Cardiac fibroblast (primary cell): ENCODE results near the gene DCC.

Experiments
- DNase-seq, 2 donors: peaks; one replicate each; pipeline versions ENCODE4 v3.0.0 to v3.0.0-alpha.2; 2010; ENCODE audit warnings: low read depth in 2 of 2
- H3K4me3 ChIP-seq, 2 donors: replicated peaks in 1 of 2; 1 replicate in 1 of 2; 2 replicates in 1 of 2; pipeline ENCODE4 v1.5.1; 2011; ENCODE audit warnings: low read depth in 2 of 2, low read length in 2 of 2, mild to moderate bottlenecking in 2 of 2, moderate library complexity in 1 of 2
- CTCF ChIP-seq: IDR thresholded peaks from one replicate; pipeline ENCODE4 v1.5.1; 2011; ENCODE audit warnings: low read depth, mild to moderate bottlenecking, low read length, inconsistent platforms

DCC gene

DNA sequence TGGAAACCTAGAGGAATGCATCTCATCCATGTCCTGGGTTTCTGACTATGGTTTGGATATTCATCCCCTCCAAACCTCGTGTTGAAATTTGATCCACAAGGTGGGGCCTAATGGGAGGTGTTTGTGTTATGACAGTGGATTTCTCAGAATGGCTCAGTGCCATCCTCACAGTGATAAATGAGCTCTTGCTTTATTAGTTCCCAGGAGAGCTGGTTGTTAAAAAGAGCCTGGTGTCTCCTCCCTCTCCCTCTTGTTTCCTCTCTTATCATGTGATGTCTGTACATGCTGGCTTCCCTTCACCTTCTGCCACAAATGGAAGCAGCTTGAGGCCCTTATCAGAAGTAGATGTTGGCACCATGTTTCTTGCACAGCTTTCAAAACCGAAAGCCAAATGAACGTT is 424.3 kb downstream of the DCC start:
- DNase-seq: no peak
- no peak overlapping the region for H3K4me3 ChIP-seq
- TF ChIP-seq CTCF: no peak

GRCh38 chr18:52766002-52766545 is 426.1 kb downstream of the DCC start:
- no peak overlapping the region for H3K4me3 ChIP-seq
- TF ChIP-seq CTCF: no peak
- DNase-seq: no peak

- DNase-seq: no peak
- no peak for TF ChIP-seq CTCF
These were observed 441.1 kb downstream of the DCC start for GRCh38 chr18:52781113-52781512.

GRCh38 chr18:52791321-52791720 is 451.3 kb downstream of the DCC start:
- TF ChIP-seq CTCF: no peak
- no peak for DNase-seq
- H3K4me3 ChIP-seq: no peak overlapping the region

More at GRCh38 chr18:52781113-52781512, 441.1 kb downstream of the DCC start:
- no peak overlapping the region for H3K4me3 ChIP-seq

DNA sequence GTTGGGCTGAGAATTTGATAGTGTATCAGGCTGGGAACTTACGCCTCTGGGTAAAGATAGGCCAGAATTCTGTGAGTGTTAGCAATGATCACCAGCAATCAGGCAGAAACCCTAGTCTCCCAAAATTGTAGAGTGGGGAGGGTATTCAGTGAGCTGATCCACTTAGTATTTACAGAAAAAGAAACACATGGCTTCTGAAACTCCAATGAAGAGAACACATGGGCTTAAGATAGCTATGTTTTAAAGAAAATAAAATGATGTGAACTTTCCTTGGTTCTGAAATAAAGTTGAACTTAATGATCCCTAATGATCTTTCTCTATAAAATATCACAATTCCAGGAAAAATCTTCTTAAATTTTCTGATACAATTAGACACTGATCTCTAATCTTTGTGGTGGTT is 472.8 kb downstream of the DCC start:
- no peak for TF ChIP-seq CTCF
- H3K4me3 ChIP-seq: no peak overlapping the region
- no peak for DNase-seq

DNA sequence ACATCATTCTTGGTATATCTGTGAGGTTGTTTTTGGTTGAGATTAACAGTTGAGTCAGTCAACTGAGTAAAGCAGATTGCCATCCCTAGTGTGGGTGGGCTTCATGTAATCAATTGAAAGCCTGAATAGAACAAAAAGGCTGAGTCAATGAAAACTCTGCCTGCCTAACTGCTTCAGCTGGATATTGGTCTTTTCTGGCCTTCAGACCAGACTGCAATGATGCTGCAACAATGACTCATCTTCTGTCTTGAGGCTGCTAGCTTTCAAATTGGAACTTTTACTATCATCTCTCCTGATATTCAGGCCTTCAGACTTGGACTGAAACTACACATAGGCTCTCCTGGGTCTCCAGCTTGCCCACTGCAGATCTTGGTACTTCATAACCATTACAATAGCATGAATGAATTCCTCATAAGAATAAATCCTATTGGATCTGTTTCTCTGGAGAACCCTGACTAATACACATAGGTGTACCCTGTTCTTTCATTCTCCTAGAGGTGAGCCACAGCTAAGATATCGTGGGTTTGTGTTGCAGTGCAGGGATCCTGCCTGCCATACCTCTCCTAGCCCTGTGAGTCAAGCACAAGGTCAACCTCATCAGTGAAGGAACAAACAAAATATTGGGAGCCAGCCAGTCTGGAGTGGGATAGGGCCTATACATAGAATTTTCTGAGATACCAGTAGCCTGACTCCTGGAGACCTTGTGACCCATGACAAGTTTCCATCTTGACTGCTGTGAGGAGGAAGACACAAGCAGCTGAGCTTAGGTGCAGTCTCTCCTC is 473.8 kb downstream of the DCC start:
- DNase-seq: no peak
- H3K4me3 ChIP-seq: no peak overlapping the region
- no peak for TF ChIP-seq CTCF
